ENCODE results near the gene PRM1.

DNA sequence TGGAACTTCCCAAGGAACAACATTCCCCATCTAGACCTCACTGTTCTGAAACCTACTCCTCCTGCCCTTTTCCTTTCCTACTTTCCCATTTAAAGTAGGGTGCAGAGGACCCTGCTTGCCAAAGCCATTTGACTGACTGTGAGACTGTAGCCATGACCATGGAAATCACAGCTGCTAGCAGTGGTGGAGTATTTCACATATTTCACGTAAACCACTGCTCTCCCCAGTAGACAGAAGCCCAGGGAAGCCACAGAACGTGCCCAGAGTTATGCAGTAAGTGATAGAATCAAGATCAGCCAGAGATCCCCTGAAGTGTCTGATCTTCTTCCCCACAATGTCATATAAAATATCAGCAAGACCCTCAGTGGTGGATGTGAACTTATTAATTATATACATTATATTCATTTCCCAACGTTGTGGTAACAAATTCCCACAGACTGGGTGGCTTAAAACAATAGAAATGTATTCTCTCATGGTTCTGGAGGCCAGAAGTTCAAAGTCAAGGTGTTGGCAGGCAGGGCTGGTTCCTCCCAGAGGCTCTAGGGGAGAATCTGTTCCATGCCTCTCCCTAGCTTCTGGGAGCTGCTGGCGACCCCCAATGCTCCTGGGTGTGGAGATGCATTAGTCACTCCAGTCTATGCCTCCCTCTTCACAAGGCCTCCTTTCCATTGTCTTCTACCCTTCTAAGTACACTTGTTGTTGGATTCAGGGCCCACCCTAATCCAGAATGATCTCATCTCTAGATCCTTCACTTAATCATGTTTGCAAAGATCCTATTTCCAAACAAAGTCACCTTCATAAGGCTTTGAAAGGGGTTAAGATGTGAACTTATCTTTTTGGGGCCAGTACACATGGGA is 20.7 kb upstream of the PRM1 start:
- TF ChIP-seq, protein P1, sequence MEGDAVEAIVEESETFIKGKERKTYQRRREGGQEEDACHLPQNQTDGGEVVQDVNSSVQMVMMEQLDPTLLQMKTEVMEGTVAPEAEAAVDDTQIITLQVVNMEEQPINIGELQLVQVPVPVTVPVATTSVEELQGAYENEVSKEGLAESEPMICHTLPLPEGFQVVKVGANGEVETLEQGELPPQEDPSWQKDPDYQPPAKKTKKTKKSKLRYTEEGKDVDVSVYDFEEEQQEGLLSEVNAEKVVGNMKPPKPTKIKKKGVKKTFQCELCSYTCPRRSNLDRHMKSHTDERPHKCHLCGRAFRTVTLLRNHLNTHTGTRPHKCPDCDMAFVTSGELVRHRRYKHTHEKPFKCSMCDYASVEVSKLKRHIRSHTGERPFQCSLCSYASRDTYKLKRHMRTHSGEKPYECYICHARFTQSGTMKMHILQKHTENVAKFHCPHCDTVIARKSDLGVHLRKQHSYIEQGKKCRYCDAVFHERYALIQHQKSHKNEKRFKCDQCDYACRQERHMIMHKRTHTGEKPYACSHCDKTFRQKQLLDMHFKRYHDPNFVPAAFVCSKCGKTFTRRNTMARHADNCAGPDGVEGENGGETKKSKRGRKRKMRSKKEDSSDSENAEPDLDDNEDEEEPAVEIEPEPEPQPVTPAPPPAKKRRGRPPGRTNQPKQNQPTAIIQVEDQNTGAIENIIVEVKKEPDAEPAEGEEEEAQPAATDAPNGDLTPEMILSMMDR (IDR thresholded peaks at IDR 0.05) = no peak
- no peak for TF ChIP-seq POLR2A (IDR thresholded peaks at IDR 0.05)
